GM19328 (cell line): ENCODE data around the gene PPP1R2.
"Not testable (repeated sequence)": the region's sequence is repeated elsewhere in the genome, so short reads cannot be mapped to it uniquely, and the experiment has no call there.

ENCODE experiments used
- ATAC-seq: cut with Tn5 transposase; IDR thresholded peaks from one replicate; pipeline ENCODE4 v1.9.1; 2021; ENCODE audit warnings: mild to moderate bottlenecking, moderate library complexity; ENCODE audit not compliant: unreplicated experiment

PPP1R2 gene

GRCh38 chr3:195540511-195540910, 2.6 kb downstream of the PPP1R2 start:
- no peak for ATAC-seq

DNA sequence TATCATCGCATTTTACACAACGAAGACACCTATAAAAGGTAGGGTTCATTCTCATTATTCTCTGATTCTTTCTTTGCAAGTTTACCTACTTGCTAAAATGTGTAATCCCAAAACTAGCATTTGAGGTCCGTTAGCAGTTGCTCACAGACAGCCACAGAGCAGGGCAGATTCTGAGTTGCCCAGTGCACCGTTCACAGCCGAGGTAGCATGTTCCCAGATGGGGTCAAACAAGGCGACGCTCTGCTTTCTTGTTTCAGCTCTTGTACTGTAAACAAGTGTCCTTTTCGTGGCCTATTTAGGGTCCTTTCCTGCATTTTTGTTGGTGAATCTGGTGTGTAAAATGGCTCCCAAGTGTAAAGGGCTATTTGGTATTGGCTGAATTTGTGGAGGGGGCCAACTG, 3.1 kb downstream of the PPP1R2 start:
- no peak for ATAC-seq

- no peak for ATAC-seq
These were observed 3.6 kb downstream of the PPP1R2 start for GRCh38 chr3:195539479-195539878.

DNA sequence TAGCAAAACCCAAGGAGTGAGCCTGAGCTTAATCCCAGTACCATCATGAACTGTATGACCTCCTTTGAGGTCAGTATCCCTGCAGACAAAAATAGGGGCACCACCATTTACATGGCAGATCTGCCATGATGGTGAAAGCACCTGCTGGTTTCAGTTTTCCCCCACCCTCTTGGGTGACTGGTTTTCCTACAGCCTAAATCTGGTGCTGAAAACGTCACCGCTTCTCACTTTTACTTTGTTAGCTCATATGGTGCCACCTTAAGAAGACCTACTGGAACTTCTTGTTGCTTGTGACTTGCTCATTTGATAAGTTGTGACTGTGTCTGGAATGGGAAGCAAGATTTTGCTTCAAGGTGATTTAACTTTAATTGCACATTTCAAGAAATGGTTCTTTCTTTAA, 5.1 kb downstream of the PPP1R2 start:
- peak; percentile 39 for ATAC-seq

DNA sequence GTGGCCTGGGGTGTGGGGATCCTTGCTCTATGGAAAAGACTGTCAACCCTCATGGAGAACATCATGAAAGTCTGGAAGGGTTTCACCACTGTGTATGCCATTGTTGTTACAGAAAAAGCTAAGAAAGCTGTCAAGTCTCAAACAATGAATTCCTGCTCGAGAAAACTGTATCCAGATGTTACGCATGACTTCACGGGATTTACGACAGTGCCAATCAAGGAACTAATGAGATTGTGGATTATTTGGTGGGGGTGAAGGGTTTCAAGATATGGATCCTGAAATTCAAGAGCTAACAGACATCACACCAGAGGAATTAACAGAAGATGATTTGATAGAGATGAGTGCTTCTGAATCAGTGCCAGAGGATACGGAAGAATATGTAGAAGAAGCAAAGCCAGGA, 7.8 kb downstream of the PPP1R2 start:
- no peak for ATAC-seq

- no peak for ATAC-seq
These were observed 10.3 kb downstream of the PPP1R2 start for GRCh38 chr3:195532834-195533233.

GRCh38 chr3:195532345-195532744, 10.8 kb downstream of the PPP1R2 start:
- ATAC-seq: no peak

GRCh38 chr3:195531683-195532082, 11.4 kb downstream of the PPP1R2 start:
- no peak for ATAC-seq

GRCh38 chr3:195526492-195526891, 16.6 kb downstream of the PPP1R2 start:
- no peak for ATAC-seq

DNA sequence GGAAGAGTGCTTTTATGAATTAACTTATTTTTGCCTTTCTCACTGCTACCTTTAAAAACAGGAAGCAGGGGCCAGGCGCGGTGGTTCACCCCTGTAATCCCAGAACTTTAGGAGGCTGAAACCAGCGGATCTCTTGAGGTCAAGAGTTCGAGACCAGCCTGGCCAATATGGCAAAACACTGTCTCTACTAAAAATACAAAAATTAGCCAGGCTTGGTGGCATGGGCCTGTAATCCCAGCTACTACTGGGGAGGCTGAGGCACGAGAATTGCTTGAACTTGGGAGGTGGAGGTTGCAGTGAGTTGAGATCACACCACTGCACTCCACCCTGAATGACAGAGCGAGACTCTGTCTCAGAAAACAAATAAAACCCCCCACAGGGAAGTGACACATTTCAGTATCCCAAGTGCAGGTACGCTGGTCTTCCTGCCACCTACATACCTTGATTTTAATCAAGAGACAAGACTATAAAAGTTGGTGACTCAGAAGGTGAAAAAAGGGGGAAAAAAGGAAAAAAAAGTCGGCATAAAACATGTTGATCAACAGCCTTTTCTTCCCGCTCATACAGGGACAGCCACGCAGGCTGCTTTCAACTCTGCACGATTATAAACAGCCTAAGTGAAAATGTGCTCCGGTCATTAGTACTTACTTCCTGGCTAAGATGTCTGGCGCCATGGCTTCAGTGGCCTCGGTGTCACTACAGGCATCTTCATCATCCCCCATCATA, 18.8 kb downstream of the PPP1R2 start:
- no peak for ATAC-seq

GRCh38 chr3:195522254-195523023, 20.7 kb downstream of the PPP1R2 start:
- ATAC-seq: no peak

DNA sequence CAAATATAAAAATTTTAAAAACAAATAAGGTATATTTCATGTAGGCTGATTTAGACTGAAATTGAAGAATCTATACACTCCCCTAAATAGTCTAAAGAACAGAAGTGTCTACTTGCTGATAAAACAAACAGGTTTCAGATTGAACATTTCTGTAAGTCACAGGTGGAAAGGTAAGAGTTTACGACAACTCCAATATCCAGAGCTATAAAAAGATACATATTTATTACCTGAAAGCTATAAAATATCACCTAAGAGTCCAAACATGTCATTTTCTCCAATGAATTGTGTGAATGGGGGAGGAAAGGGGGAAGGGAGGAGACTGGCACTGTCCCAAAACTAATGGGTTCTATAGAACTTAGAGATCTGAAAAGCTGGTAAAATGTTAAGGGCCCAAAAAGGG, 26.1 kb downstream of the PPP1R2 start:
- ATAC-seq: no peak

GRCh38 chr3:195514610-195515235, 28.4 kb downstream of the PPP1R2 start:
- not testable (repeated sequence) for ATAC-seq

- no peak for ATAC-seq
These were observed 30.3 kb downstream of the PPP1R2 start for GRCh38 chr3:195512798-195513345.

DNA sequence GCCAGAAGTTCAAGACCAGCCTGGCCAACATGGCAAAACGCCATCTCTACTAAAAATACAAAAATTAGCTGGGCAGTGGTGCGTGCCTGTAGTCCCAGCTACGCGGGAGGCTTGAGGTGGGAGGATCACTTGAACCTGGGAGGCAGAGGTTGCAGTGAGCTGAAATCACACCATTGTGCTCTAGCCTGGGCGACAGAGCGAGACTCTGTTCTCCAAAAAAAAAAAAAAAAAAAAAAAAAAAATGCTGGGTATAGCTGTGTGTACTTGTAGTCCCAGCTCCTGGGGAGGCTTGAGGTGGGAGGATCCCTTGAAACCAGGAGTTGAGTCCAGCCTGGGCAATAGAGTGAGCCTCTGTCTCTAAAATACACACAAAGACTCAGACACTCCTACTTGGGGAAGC, 32.0 kb downstream of the PPP1R2 start:
- no peak for ATAC-seq

- ATAC-seq: no peak
These were observed 34.9 kb downstream of the PPP1R2 start for GRCh38 chr3:195508185-195508584.

- ATAC-seq: no peak
These were observed 67.5 kb downstream of the PPP1R2 start for GRCh38 chr3:195475614-195476013.

GRCh38 chr3:195475116-195475515, 68.0 kb downstream of the PPP1R2 start:
- not testable (repeated sequence) for ATAC-seq

DNA sequence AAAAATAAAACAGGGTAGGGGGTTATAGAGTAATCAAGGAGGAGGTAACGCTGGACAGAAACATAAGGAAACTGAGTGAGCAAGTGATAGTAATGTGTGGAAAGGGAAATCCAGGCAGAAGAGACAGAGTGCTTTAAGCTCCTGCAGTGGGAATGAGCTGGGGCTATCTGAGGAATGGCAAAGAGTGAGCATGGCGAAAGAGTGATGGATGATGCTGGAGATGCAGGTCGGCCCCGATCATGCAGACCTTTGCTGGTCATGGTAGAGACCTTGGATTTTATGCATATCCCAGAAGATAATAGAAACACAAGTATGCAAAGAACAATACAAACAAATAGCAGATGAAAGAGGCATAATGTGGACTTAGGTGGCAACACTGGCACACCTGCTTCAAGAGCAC, 74.3 kb downstream of the PPP1R2 start:
- no peak for ATAC-seq

DNA sequence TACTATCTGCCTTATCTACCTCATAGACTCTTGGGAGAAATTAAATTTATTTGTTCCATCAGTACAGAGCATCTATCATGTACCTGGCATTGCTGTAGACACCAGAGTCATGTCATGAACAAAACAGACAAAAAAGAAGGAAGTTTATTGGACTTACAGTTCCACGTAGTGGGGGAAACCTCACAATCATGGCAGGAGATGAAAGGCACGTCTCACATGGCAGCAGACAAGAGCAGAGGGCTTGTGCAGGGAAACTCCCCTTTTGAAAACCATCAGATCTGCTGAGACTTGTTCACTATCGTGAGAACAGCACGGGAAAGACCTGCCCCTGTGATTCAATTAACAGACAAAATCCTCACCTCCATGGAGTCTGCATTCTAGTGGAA, 74.7 kb downstream of the PPP1R2 start:
- no peak for ATAC-seq

GRCh38 chr3:195467641-195468390, 75.3 kb downstream of the PPP1R2 start:
- ATAC-seq: no peak
